DND-41 (cell line): ENCODE results near the gene CNTN3.

Source experiments
- ATAC-seq: fragments of 200-7000 bp; cut with Tn5 transposase; 3 replicates; pipeline ENCODE4 v1.9.1; 2021; ENCODE audit warnings: low read depth; ENCODE audit not compliant: insufficient read depth
- DNase-seq: peaks from one replicate; pipeline ENCODE4 v3.0.0-alpha.2; 2020
- H2AFZ ChIP-seq: 2 replicates; pipeline ENCODE4 v1.6.0; 2012; ENCODE audit warnings: low read depth, low read length
- H3K27ac ChIP-seq: 2 replicates; pipeline ENCODE4 v1.5.1; 2012; ENCODE audit warnings: low read length, inconsistent platforms
- H3K27me3 ChIP-seq: fragments of 200-600 bp; sonication (generic); 2 replicates; pipeline ENCODE4 v1.6.0; 2012; ENCODE audit warnings: low read length, mild to moderate bottlenecking, inconsistent platforms; ENCODE audit not compliant: insufficient read depth, poor library complexity
- H3K36me3 ChIP-seq: 2 replicates; pipeline ENCODE4 v1.5.1; 2012; ENCODE audit warnings: low read length, inconsistent platforms; ENCODE audit not compliant: insufficient read depth
- H3K4me1 ChIP-seq: 2 replicates; pipeline ENCODE4 v1.5.1; 2012; ENCODE audit warnings: mild to moderate bottlenecking, low read length; ENCODE audit not compliant: insufficient read depth
- H3K4me2 ChIP-seq: 2 replicates; pipeline ENCODE4 v1.6.0; 2012; ENCODE audit warnings: mild to moderate bottlenecking, moderate library complexity, low read length, inconsistent platforms; ENCODE audit not compliant: insufficient read depth
- H3K4me3 ChIP-seq, 2 experiments: fragments of 200-600 bp in 1 of 2; shearing (Covaris generic) in 1 of 2; 2 replicates each; pipeline ENCODE4 v1.5.1; 2012 to 2016; ENCODE audit warnings: inconsistent platforms in 2 of 2, low read length in 2 of 2, mild to moderate bottlenecking in 2 of 2, low read depth in 1 of 2, moderate library complexity in 1 of 2
- H3K79me2 ChIP-seq: 2 replicates; pipeline ENCODE4 v1.6.0; 2012; ENCODE audit warnings: low read length, inconsistent platforms; ENCODE audit not compliant: insufficient read depth
- H3K9ac ChIP-seq: 2 replicates; pipeline ENCODE4 v1.6.0; 2012; ENCODE audit warnings: low read depth, mild to moderate bottlenecking, inconsistent platforms, low read length, moderate library complexity
- H3K9me3 ChIP-seq: 2 replicates; pipeline ENCODE4 v1.5.1; 2012; ENCODE audit warnings: low read length, moderate library complexity, mild to moderate bottlenecking, inconsistent platforms; ENCODE audit not compliant: insufficient read depth, severe bottlenecking
- H4K20me1 ChIP-seq: 2 replicates; pipeline ENCODE4 v1.6.0; 2012; ENCODE audit warnings: low read length; ENCODE audit not compliant: insufficient read depth
- EZH2 ChIP-seq: IDR thresholded peaks from 3 replicates; pipeline ENCODE4 v1.6.1; 2012; ENCODE audit warnings: borderline replicate concordance, low read depth, mild to moderate bottlenecking, moderate library complexity, low read length, inconsistent platforms; ENCODE audit not compliant: severe bottlenecking
- TF ChIP-seq, protein P1 (sequence below): IDR thresholded peaks from 2 replicates; pipeline ENCODE4 v1.5.1; 2012; ENCODE audit warnings: borderline replicate concordance, low read length, moderate library complexity, mild to moderate bottlenecking; ENCODE audit not compliant: poor library complexity, severe bottlenecking; ENCODE audit errors: extremely low read depth

CNTN3 gene

DNA sequence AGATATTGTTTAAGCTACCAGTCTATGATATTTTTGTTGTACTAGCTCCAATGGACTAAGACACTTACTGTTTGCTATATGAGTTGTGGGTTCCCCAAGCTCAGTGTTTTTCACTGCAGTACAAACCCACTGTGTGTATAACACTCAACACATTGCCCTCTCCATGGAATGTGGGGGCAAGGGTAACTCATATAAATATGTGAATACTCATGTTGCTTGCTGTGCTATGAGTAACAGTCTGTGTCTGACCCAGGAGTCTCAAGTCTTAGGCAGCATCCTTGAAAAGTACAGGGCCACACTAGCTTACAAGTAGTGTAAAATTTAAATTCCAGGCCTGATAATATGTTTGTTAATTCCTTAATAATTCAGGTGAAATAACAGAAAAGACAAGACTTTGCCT lies 22.5 kb upstream of the CNTN3 start:
- H3K79me2 ChIP-seq: no peaks in the 10 kb centered on the region
- H3K4me1 ChIP-seq: no peaks in the 10 kb centered on the region
- ATAC-seq (no peak), DNase-seq (no peak)
- no peak overlapping the region for H2AFZ ChIP-seq
- no peaks in the 10 kb centered on the region for H3K9me3 ChIP-seq
- H3K27me3 ChIP-seq: no peaks in the 10 kb centered on the region
- TF ChIP-seq EZH2: no peak
- TF ChIP-seq, protein P1, sequence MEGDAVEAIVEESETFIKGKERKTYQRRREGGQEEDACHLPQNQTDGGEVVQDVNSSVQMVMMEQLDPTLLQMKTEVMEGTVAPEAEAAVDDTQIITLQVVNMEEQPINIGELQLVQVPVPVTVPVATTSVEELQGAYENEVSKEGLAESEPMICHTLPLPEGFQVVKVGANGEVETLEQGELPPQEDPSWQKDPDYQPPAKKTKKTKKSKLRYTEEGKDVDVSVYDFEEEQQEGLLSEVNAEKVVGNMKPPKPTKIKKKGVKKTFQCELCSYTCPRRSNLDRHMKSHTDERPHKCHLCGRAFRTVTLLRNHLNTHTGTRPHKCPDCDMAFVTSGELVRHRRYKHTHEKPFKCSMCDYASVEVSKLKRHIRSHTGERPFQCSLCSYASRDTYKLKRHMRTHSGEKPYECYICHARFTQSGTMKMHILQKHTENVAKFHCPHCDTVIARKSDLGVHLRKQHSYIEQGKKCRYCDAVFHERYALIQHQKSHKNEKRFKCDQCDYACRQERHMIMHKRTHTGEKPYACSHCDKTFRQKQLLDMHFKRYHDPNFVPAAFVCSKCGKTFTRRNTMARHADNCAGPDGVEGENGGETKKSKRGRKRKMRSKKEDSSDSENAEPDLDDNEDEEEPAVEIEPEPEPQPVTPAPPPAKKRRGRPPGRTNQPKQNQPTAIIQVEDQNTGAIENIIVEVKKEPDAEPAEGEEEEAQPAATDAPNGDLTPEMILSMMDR: no peak
- no peaks in the 10 kb centered on the region for H4K20me1 ChIP-seq
- no peak overlapping the region for H3K27ac ChIP-seq
- no peak overlapping the region for H3K9ac ChIP-seq
- H3K4me2 ChIP-seq: no peak overlapping the region
- H3K36me3 ChIP-seq: no peaks in the 10 kb centered on the region
- H3K4me3 ChIP-seq: no peak overlapping the region

DNA sequence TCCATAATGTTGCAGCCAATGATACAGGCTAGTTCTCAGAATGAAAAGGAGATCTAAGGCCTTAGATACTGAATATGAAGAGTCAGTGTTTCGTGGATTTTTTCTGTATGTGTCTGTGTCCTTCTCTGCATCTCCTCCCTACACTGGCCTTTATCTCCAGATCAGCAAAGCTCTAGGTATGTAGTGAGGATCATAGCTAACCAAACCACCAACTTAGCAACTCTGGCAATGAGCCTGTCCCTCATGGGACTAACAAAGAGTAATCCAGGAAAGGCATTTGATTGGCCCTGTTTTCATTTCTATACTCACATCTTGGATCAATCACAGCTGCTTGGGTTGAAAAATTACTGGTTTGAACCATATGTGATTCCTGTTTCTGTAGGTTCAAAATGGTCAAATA lies 18.6 kb upstream of the CNTN3 start:
- Histone ChIP-seq H2AFZ (no peak overlapping the region), H3K9ac (no peak overlapping the region), H3K4me3 (no peak overlapping the region), H3K9me3 (no peaks in the 10 kb centered on the region), H3K4me2 (no peak overlapping the region), H3K27me3 (no peaks in the 10 kb centered on the region), H3K27ac (no peak overlapping the region), H3K36me3 (no peaks in the 10 kb centered on the region), H3K4me1 (no peaks in the 10 kb centered on the region), H3K79me2 (no peaks in the 10 kb centered on the region), H4K20me1 (no peaks in the 10 kb centered on the region)
- ATAC-seq (no peak), DNase-seq (no peak)
- TF ChIP-seq, protein P1: no peak
- no peak for TF ChIP-seq EZH2

DNA sequence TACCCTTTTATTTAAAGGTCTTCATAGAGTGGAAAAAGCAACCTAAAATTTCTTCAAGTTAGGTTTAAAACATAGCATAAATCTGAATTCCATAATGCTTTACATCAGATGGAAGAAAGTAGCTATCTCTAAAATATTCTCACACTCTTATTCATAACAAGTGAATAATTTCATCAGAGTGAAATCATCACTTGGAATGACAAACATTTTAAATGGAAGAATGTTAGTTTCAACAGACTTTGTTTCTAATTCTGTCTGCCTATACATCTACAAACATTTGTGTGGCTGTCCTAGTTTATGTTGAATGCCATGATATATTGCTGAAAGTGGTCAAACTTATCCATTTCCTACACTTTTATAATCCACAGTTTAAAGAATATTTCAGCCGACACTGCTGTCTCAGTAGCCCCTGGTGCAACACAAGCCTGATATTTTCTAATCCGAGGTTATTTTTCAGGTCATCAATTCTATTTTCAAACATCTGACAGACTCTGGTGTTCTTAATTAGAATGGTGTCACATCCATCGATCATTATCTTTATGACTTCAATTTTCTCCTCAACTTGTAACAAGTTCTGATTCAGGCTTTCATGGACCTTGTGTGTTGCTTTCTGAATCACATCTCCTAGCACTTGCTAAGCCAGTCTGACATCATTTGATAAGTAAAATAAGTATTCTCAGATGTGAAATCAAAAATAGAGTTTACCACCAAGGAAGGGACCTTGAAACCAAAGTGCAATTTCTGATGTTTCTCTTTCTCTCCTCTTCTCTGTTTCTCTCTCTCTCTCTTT lies 17.1 kb upstream of the CNTN3 start:
- H3K4me3 ChIP-seq: no peak overlapping the region

More for the DNA sequence above, 17.1 kb upstream of the CNTN3 start:
- Histone ChIP-seq H3K27ac (no peak overlapping the region), H3K36me3 (no peaks in the 10 kb centered on the region), H3K4me1 (no peaks in the 10 kb centered on the region), H3K79me2 (no peaks in the 10 kb centered on the region), H3K9me3 (no peaks in the 10 kb centered on the region), H3K4me2 (no peak overlapping the region), H3K9ac (no peak overlapping the region), H2AFZ (no peak overlapping the region), H4K20me1 (no peaks in the 10 kb centered on the region), H3K27me3 (no peaks in the 10 kb centered on the region)
- ATAC-seq: no peak
- TF ChIP-seq, protein P1: no peak
- no peak for TF ChIP-seq EZH2
- no peak for DNase-seq
